Parathyroid adenoma (tissue), 2 donors: Measurements from ENCODE around the gene SLC16A9.

Experiments used
- H2AFZ ChIP-seq: fragments of 300-600 bp; sonication (generic); one replicate; pipeline ENCODE4 v1.7.0; 2017; ENCODE audit warnings: antibody characterized with exemption, mild to moderate bottlenecking
- H3K27ac ChIP-seq: fragments of 300-600 bp; sonication (generic); one replicate; pipeline ENCODE4 v1.7.0; 2017
- H3K27me3 ChIP-seq: fragments of 300-600 bp; sonication (generic); one replicate; pipeline ENCODE4 v1.7.0; 2017; ENCODE audit warnings: low read length; ENCODE audit not compliant: control insufficient read depth, insufficient read depth
- H3K36me3 ChIP-seq: fragments of 300-600 bp; sonication (generic); one replicate; pipeline ENCODE4 v1.7.0; 2017; ENCODE audit warnings: low read length; ENCODE audit not compliant: control insufficient read depth, insufficient read depth
- H3K4me1 ChIP-seq: fragments of 300-600 bp; sonication (generic); one replicate; pipeline ENCODE4 v1.7.0; 2017; ENCODE audit warnings: control low read depth
- H3K4me2 ChIP-seq: fragments of 300-600 bp; sonication (generic); one replicate; pipeline ENCODE4 v1.7.0; 2017; ENCODE audit warnings: low read length
- H3K4me3 ChIP-seq: fragments of 300-600 bp; sonication (generic); one replicate; pipeline ENCODE4 v1.7.0; 2017; ENCODE audit warnings: low read depth, low read length
- H3K79me2 ChIP-seq: fragments of 300-600 bp; sonication (generic); one replicate; pipeline ENCODE4 v1.7.0; 2017; ENCODE audit warnings: control low read depth
- H3K9ac ChIP-seq: fragments of 300-600 bp; sonication (generic); one replicate; pipeline ENCODE4 v1.7.0; 2017; ENCODE audit warnings: mild to moderate bottlenecking
- H3K9me3 ChIP-seq: fragments of 300-600 bp; sonication (generic); one replicate; pipeline ENCODE4 v1.7.0; 2017; ENCODE audit warnings: low read length; ENCODE audit not compliant: control insufficient read depth
- CTCF ChIP-seq: fragments of 300-600 bp; sonication (generic); IDR thresholded peaks from one replicate; pipeline ENCODE4 v1.7.0; 2017; ENCODE audit warnings: antibody characterized with exemption, mild to moderate bottlenecking
- donor health status: primary hyperparathyroidism.

SLC16A9 gene

GRCh38 chr10:59705931-59706330 is 3.7 kb downstream of the SLC16A9 start:
- Histone ChIP-seq H3K27ac (no peak overlapping the region), H3K9ac (no peak overlapping the region), H3K27me3 (no peaks in the 10 kb centered on the region), H2AFZ (no peak overlapping the region), H3K4me1 (no peaks in the 10 kb centered on the region), H3K36me3 (no peaks in the 10 kb centered on the region), H3K4me2 (no peak overlapping the region), H3K9me3 (no peaks in the 10 kb centered on the region), H3K79me2 (peaks cover 3% of the 10 kb centered on the region), H3K4me3 (no peak overlapping the region)
- no peak for TF ChIP-seq CTCF

GRCh38 chr10:59704630-59705029 is 5.0 kb downstream of the SLC16A9 start:
- no peak overlapping the region for H3K4me2 ChIP-seq
- TF ChIP-seq CTCF, result no peak

DNA sequence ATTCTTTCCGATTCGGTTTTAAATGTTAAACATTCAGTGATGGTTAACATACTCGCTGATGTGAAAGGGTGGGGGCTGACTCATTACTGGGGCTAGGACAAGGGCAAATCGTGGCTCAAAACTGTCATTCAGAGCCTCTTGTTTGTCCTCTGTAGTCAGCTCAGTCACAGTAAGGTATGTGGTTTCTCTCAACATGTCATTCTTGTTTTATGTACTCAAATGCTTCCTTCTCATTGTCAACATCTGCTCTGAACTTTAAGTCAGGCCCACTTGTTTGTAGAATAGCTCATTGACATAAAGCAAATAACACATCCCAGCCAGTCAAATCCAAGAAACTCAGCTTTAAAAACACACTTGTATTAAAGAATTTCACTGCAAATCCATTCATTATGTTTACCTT is 7.3 kb downstream of the SLC16A9 start:
- Histone ChIP-seq H3K79me2 (peaks cover 3% of the 10 kb centered on the region), H2AFZ (no peak overlapping the region), H3K27ac (no peak overlapping the region), H3K4me1 (no peaks in the 10 kb centered on the region), H3K36me3 (no peaks in the 10 kb centered on the region), H3K4me3 (no peak overlapping the region), H3K9me3 (no peaks in the 10 kb centered on the region), H3K4me2 (no peak overlapping the region), H3K27me3 (no peaks in the 10 kb centered on the region), H3K9ac (no peak overlapping the region)
- no peak for TF ChIP-seq CTCF

More at GRCh38 chr10:59704630-59705029, 5.0 kb downstream of the SLC16A9 start:
- H3K27me3 ChIP-seq, result no peaks in the 10 kb centered on the region
- no peak overlapping the region for H3K4me3 ChIP-seq
- peaks cover 3% of the 10 kb centered on the region for H3K79me2 ChIP-seq
- H3K36me3 ChIP-seq, result no peaks in the 10 kb centered on the region
- H3K4me1 ChIP-seq, result no peaks in the 10 kb centered on the region
- H3K27ac ChIP-seq, result no peak overlapping the region
- H2AFZ ChIP-seq, result no peak overlapping the region
- H3K9me3 ChIP-seq, result no peaks in the 10 kb centered on the region
- no peak overlapping the region for H3K9ac ChIP-seq

DNA sequence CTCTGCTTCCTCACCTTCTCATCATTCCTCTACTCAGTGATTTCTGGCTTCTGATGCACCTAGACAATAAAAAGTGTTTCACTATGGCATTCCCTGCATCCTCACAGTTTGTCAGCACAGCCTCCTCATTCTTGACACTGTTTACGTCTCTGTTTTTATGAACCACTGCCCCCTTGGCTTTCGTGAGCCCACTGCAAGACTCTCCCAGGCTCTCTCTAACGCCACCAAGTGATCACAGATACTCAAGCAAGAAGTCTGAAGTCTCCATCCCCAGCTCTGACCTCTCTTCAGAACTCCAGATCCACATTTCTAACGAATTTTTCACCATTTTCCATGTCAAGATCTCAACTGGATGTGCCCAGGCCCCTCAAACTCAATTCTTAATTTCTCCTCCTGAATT is 8.9 kb downstream of the SLC16A9 start:
- Histone ChIP-seq H3K79me2 (peaks cover 3% of the 10 kb centered on the region), H3K9ac (no peak overlapping the region), H3K4me2 (no peak overlapping the region), H3K36me3 (no peaks in the 10 kb centered on the region), H3K27me3 (no peaks in the 10 kb centered on the region), H3K4me1 (no peaks in the 10 kb centered on the region), H3K9me3 (no peaks in the 10 kb centered on the region), H2AFZ (no peak overlapping the region), H3K27ac (no peak overlapping the region), H3K4me3 (no peak overlapping the region)
- TF ChIP-seq CTCF, result no peak

GRCh38 chr10:59698326-59698725 is 11.3 kb downstream of the SLC16A9 start:
- no peaks in the 10 kb centered on the region for H3K27me3 ChIP-seq
- H3K36me3 ChIP-seq, result no peaks in the 10 kb centered on the region
- H3K9ac ChIP-seq, result no peak overlapping the region
- TF ChIP-seq CTCF, result no peak
- no peak overlapping the region for H3K27ac ChIP-seq
- H3K79me2 ChIP-seq, result no peaks in the 10 kb centered on the region
- H3K4me1 ChIP-seq, result no peaks in the 10 kb centered on the region
- no peaks in the 10 kb centered on the region for H3K9me3 ChIP-seq
- H3K4me2 ChIP-seq, result no peak overlapping the region
- H2AFZ ChIP-seq, result no peak overlapping the region
- no peak overlapping the region for H3K4me3 ChIP-seq
